ENCODE measurements around the gene CEP290.
"Not testable (repeated sequence)": the region's sequence is repeated elsewhere in the genome, so short reads cannot be mapped to it uniquely, and the experiment has no call there.

CEP290 gene

DNA sequence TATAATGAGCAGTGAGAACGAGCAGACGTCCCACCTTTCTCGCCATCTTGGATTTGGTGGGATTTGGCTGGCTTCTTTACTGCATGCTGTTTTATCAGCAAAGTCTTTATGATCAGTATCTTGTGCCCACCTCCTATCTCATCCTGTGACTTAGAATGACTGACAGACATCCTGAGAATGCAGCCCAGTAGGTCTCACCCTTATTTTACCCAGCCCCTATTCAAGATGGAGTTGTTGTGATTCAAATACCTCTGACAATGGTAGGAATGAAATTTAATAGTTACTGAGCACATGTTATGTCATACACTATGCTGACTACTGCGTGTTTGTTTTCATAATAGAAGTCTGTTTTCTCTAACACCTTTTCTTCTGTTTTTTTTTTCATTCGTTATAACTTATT, 2.1 kb upstream of the CEP290 start:
- DNase-seq, result no peak

DNA sequence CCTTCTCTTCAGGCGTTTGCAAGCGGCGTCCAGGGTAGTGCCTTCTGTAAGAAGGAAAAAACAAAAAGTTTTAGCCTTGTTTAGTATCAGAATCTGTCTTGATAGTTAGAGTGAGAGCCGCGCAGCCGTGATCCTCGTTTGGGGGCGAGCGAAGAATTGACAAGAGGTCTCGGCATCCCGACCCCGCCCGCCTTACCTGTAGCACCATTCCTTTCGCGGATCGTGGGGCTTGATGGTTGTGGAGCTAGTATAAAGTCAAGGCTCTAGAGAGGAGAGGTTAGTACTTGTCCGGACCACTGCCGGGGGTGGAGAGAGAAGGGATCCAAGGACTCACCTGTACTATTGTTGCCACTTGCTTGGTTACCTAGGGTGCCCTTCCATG, 713 bp upstream of the CEP290 start:
- peak in 3 of 4 experiments; percentile 11 to 23 (median 20) for DNase-seq

DNA sequence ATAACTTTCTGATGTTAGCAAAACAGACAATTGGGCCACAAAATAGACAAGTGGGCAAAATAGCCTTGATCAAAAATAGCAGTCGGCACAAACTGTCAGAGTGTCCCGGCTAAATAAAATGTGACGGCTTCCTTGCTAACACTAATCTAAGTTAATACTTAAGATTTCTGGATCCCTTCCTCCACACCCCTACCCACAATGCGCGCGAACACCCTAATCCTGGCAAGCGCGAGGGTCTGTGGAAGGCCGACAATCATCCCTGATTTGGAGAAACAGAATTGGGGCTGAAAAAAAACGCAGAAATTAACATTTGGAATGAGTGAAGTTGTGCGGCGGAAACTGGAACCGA, 489 bp downstream of the CEP290 start:
- no peak for DNase-seq

DNA sequence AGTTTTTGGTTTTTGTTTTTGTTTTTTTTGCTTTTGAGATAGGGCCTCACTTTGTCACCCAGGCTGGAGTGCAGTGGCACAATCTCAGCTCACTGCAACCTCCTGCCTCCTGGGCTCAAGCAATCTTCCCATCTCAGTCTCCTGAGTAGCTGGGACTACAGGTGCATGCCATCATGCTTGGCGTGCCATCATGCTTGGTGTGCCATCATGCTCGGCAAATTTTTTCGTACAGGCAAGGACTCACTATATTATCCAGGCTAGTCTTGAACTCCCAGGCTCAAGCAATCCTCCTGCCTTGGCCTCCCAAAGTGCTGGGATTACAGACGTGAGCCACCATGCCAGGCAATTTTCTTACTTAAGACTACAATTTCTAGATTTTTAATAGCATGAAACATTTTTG, 2.2 kb downstream of the CEP290 start:
- not testable (repeated sequence) for DNase-seq

DNA sequence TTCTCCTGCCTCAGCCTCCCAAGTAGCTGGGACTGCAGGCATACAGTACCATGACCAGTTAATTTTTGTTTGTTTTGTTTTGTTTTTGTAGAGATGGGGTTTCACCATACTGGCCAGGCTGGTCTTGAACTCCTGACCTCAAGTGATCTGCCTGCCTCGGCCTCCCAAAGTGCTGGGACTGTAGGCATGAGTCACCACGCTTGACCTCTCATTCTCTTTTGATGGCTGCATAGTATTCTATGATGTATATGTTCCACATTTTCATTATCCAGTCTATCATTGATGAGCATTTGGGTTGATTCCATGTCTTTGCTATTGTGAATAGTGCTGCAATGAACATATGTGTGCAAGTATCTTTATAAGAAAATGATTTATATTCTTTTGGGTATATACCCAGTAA, 8.7 kb downstream of the CEP290 start:
- DNase-seq, result not testable (repeated sequence)

DNA sequence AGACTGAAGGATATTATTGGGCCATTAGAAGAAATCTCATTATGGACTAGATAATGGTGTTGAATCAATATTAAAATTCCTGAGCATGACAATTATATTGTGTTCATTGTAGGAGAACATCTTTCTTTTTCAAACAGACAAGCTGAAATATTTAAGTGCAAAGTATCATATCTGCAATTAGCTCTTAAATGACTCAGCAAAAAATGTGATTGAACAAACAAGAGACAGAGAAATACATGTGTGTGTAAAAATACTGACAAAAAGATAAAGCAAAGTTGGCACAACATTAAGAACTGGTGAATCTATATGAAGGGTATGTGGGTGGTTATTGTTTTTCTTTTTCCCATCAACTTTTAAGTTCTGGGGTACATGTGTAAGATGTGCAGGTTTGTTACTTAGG, 9.5 kb downstream of the CEP290 start:
- DNase-seq, result no peak

DNA sequence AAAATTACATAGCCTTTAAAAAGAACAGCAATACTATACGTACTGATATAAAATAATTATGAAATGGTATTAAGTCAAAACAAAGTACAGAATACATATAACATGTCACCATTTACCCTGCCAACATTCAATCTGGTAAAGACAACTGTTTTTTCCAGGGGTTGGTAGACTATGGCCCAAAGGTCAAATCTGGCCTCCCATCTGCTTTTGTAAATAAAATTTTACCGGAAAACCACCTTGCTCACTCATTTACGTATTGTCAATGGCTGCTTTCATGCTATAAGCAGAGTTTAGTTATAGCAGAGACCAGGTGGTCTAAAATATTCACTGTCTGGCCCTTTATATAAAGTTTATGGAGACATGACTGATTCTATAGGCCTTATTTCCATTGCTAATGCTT, 14.0 kb downstream of the CEP290 start:
- DNase-seq, result no peak

DNA sequence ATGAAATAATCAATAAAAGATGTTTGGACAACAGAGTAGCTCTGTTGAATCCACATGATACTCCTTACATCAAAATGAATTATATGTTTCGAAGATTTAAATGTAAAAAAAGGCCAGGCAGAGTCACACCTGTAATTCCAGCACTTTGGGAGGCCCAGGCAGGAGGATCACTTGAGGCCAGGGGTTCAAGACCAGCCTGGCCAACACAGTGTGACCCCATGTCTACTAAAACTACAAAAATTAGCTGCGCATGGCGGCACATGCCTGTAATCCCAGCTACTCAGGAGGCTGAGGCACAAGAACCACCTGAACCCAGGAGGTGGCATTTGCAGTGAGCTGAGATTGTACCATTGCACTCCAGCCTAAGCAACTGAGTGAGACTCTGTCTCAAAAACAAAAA, 14.8 kb downstream of the CEP290 start:
- DNase-seq, result no peak

DNA sequence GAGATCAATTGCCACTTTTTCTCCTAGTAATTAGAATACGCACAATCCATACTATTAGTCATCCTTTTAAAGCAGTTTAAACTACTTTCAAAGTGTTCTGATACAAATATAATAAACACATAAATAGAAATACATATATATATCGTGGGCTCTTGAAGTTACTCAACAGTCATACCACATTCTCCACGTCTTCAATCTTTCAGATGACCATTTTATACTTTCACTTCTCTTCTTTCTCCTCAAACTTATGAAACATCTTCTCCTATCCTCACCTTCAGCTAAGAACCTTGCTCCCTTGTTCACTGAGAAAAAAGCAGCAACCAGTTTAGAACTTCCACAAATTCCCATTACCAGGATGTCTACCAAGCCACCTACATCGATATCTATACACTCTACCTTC, 19.2 kb downstream of the CEP290 start:
- no peak for DNase-seq

DNA sequence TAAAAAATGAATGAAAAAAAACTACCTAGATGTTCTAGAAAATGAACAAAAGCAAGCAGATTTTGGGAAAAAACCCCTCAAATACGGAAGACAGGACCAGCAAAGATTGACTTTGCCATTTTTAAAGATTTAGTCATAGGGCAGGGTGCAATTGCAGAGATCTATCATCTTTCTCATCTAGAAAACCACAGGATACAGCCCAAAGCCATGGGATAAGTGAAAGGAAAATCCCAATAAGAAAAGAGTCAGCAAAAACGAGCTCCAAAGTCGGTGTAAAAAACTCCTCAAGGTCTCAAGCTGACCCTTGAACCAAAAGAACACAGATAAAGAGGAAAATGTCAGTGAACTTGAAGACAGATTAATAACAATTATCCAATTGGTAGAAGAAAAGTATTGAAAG, 28.0 kb downstream of the CEP290 start:
- no peak for DNase-seq

DNA sequence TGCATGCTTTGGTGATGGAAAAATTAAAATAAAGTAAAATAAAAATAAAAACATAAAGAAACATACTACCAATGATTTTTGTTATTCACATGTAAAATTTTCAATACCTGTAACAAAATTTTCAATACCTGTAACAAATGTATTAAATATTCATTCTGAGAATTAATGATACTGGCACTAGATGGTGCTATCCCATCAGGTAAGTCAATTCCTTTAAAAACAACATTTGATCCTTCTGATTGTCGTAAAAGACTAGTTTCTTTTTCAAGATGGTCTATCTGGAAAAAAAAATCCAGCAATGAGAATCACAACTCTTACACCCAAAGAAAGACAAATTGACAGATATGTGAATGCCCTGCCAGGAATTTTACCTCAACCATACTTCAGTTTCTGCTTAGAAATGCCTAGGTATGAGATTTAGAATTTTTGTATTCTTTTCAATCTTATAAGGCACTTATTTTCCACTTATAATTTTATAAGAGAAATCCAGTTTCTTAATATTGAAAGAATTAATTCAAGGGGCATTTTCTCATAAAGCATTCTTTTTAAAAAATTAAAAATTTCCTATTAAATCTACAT, 30.7 kb downstream of the CEP290 start:
- no peak for DNase-seq

DNA sequence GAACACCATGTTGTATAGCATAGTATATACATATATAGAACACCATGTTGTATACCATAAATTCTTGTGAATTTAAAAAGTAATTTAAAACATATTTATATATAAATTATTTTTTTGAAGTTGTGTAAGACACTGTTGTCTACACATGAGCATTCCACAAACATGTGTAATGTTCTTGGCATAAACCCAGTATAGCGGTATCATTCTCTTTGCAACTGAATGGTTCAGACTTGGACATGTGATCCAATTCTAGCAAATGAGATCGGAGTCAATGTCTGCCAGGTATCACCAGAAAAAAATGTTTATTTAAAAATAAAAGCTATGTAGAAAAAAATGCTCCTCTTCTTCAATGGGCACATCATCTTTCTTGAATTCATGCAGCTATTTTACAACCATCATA, 33.9 kb downstream of the CEP290 start:
- DNase-seq, result no peak

DNA sequence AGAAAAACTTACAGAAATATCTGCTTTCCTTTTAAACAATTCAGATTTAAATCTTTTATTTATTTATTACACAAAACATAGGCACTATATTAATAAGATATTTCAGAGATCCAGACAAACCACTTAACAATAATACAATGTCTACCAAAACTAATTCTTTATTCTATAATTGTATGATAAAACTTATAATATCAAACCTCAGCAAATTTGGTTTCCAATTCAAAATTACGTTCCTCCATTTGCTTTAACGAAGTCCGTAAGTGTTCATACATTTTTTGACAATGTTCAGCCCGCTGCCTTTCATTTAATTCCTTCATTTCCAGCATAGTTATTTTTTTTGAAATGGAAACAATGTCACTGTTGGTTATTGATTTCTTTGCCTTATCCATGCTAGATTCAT, 48.3 kb downstream of the CEP290 start:
- DNase-seq, result no peak

DNA sequence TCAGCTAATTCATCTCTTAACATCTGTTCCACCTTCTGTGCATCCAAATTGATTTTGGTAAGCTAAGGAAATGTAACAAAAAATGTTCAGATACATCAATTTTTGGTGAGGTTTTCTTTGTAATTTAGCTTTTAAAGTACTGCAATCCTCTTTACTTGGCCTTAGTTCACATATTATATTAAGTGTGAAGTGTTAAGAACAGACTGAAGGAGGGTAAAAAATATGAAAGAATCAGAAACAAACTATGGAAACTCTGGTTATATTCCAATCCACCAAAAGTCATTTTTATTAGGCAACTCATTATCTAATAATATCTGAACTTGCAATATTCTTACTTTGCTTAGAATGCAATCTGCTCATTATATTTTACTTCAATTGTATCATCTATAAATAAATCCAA, 49.1 kb downstream of the CEP290 start:
- no peak for DNase-seq

DNA sequence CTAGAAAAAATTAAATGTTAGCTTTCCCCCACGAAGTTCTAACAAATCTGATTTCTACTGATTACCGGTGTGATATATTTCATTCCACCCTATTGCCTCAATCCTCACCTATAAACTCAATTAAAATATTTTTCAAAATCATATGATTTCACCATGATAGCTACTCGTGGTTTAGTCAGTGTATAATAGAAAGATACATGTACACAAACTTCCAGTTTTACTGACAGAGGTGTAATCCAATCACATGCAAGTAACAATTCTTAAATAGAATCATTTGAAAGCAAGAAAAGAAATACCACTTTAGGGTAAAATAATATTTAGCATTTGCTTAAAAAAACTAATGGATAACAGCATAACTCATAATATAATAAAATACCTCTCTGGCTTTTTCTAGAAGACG, 57.7 kb downstream of the CEP290 start:
- no peak for DNase-seq

DNA sequence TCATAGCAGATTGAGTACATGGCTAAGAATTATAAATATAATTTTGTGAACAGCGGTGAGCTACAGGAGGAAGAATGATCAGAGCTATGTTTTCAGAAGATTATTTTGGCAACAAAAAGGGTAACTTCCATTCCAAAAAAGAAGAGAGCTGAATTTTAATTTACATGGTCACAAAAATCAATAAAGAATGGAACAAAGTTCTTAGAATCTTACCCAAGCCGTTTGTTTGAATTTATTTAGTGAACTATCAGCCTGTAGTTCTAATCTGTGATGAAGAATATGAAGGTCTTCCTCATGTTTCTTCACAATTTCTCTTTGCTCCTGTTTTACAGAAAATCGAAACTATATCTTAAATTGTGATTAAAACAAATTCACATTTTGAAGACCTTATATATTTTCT, 58.3 kb downstream of the CEP290 start:
- no peak for DNase-seq

DNA sequence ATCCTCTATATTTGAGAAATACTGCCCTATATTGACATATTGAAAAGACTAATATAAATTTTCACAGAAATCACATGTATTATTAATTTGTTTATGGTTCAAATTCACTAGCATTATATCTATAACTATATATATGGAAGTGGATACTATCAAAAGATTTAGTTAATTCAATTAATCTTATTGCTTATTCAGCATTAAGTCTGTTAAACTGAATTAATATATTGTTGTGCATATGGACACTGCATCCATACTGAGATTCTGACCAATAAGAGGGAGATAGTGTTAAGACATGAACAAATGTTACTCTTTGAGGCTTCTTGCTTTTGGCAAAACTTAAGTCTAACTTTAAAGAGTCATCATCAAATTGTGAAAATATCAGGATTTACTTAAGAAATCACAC, 60.6 kb downstream of the CEP290 start:
- no peak for DNase-seq

DNA sequence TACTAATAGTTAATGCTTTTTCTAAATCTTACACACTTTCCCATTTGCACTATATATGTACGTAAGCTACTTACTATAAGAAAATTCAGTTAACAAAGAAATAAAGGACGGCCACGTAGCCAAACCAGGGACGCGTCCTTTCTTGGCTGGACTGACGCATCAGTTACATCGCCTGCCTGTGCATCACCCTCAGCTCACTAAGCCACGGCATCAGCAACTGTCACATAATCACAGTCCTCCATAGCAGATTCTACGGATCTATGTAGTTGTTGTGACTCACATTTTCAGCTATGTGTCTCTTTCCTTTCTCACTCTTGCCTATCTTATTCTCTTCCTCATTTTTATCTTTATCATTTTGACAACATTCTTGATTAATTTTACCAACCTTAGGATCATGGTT, 74.6 kb downstream of the CEP290 start:
- DNase-seq, result no peak

DNA sequence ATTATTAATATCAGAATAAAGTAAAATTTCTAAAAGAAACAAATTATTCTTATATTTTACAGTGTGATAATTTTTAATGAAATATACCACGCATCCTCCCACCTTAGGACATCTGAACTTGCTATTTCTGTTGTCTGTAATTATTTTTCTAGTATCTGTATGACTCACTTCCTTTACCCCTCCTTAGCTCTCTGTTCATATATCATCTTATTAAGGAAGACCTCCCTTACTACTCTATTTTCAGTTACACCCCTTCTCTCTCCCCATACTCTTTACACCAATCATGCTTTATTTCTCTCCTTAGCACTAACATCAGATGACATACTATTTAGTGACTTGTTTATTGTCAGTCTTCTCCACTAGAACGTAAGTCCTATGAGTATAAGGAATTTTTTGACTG, 78.5 kb downstream of the CEP290 start:
- no peak for DNase-seq

DNA sequence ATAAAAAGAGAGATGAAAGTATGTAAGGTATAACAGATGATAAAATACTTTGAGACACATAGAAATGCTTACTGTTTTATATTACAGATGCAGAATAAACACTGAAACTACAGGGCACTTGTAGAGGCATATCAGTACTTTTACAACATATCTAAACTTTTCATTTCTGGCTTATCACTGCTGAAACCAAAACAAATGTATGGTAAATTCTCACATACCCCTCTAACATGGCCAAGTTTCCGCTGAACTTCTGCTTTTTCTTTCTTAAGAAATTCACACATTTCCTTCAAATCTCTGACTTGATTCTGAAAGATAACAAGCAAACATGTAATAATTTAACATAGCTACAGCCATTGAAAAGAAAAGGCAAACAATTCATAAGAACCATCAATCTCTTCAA, 79.4 kb downstream of the CEP290 start:
- DNase-seq, result no peak

DNA sequence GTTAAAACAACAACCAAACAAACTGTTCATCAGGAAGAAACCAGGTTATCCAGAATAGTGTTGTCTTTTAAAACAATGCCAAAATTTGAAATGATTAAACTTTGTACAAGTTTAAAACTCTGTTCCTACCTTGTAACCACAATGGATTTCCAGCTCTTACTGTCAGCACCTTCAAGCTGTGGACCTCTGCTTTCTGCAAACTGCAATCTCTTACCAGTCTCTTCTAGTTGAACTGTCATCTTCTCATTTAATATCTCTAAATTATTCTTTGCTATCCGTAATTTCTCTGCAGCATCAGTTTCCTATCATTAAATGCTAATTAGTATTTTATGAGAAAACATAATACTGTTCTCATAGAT, 83.2 kb downstream of the CEP290 start:
- DNase-seq, result no peak

DNA sequence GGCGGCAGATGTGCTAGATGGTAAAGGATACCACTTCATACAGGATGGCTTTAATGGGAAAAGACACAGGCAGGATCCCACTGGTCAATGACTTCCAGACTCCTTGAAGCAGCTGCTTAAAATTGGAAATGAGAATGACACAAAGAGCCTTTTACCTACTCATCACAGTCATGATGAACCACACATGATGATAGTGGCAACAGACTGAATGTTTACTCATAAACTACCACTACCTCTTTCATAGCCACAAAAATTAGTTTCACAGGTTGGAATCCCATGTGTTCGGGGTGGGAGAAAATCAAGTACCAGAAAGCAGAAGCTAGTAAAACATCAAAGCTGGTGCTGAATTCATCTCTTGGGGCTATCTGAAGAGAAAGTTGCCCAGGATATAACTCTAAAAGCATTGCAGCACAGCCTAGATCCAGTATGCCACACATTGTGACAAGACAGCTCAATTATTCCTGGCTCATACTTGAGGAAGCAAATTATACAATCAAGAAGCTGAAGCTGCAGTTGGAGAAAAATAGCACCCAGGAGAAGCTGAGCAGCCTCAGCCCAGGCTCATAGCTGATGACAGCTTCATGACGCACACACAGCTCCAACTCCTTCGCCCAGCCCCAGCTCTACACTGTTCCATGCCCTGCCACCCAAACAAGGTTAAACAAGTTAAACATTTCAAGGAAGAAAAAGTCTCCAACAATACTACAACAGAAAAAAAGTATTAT, 83.7 kb downstream of the CEP290 start:
- DNase-seq, result no peak

DNA sequence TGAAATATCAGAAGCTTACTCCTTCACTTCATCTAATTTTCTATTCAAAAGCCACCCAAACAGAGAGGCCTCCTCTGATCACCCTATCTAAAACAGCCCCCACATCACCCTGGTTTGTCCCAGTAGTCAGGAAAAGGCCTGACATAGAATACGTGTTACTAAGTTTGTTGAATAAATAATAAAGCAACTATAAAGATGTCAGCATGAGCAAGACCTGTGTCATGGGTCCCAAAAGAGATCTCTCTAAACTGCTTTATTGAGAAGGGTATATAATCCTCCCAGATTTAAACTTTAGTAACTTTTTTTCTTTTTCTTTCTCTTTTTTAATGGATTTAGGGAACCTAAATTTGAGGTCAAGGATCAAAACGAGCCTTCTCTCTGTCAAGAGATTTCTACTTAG, 85.3 kb downstream of the CEP290 start:
- no peak for DNase-seq

DNA sequence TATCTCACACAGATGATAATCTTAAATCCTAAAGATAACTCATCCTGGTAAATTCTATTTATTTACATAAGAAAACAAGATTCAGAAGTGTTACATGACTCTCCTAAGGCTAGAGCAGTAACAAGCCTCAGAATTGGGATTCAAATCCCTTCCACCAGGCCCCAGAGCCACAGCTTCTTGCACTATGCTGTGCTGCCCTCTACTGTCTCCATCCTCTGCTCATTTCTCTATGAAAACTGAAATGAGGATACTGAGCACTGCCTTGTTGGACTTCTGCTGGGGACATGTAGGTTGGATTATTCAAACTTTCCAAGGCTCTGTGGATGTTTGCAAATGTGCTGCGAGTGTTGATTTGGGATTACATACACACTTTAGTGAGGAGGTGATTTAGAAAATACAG, 89.2 kb downstream of the CEP290 start:
- DNase-seq, result no peak

DNA sequence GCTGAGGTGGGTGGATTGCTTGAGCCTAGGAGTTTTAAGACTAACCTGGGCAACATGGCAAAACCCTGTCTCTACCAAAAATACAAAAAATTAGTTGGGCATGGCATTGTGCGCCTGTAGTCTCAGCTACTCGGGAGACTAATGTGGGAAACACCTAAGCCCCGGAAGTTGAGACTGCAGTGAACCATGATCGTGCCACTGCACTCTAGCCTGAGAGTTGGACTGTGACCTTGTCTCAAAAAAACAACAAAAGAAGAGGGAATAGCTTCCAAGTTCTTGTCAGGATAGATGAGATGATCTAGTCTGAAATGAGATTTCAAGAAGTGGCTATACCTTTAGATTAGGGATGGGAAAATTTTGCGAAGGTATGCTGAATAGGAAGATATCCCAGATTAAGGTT, 97.9 kb downstream of the CEP290 start:
- DNase-seq, result no peak

DNA sequence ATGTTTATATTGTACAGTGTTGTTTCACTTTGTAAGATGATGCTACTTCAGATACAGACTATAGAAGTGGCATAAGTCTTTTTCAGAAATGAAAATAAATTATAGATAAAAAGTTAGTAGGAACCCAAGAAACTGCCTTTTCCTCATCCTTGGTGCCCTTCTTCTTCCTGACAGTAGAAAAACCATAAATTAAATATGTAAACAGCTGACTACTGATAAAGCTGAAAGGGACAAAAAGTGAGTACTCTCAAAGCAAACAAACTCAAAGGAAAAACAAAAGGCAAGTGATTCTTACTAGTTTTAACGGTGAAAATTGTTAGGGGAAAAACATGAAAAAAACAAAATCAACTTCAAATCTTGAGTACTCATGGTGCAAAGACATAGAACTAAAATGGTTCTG, 104.1 kb downstream of the CEP290 start:
- no peak for DNase-seq
